Esophagus muscularis mucosa (tissue), 4 donors: Measurements from ENCODE around the gene TMEM174. TPM values are rescaled to one million over a fixed set of nuclear protein-coding genes. Genes with fewer than 3 reads are reported as not detected.

Experiments used
- DNase-seq: peaks from one replicate; pipeline ENCODE4 v3.0.0-alpha.2; 2017; ENCODE audit errors: extremely low spot score
- H3K27ac ChIP-seq, 4 donors: fragments of 200-600 bp; sonication (generic); replicated peaks in 1 of 4; 1 replicate in 3 of 4; 2 replicates in 1 of 4; pipeline ENCODE4 v1.5.1; 2016 to 2019; ENCODE audit warnings: mild to moderate bottlenecking in 1 of 4
- H3K27me3 ChIP-seq, 4 donors: fragments of 200-600 bp; sonication (generic); one replicate each; pipeline versions ENCODE4 v1.5.1 to v1.6.0; 2016 to 2019
- H3K36me3 ChIP-seq, 4 donors: fragments of 200-600 bp; sonication (generic); one replicate each; pipeline ENCODE4 v1.5.1; 2016 to 2019
- H3K4me1 ChIP-seq, 4 donors: fragments of 200-600 bp; sonication (generic); one replicate each; pipeline ENCODE4 v1.5.1; 2016 to 2019
- H3K4me3 ChIP-seq, 4 donors: fragments of 200-600 bp; sonication (generic); 1 replicate in 2 of 4; 2 replicates in 2 of 4; pipeline ENCODE4 v1.5.1; 2016 to 2019; ENCODE audit warnings: mild to moderate bottlenecking in 4 of 4, moderate library complexity in 1 of 4
- H3K9me3 ChIP-seq, 4 donors: fragments of 200-600 bp; sonication (generic); 1 replicate in 3 of 4; 2 replicates in 1 of 4; pipeline ENCODE4 v1.5.1; 2016 to 2019
- EP300 ChIP-seq: sonication (generic); formaldehyde crosslinking; IDR thresholded peaks from one replicate; pipeline ENCODE4 v1.6.1; 2017; ENCODE audit warnings: antibody characterized with exemption
- POLR2A ChIP-seq: fragments of 450-650 bp; IDR thresholded peaks from one replicate; pipeline ENCODE4 v1.6.1; 2017; ENCODE audit warnings: antibody characterized with exemption, moderate library complexity, mild to moderate bottlenecking, low read depth
- POLR2AphosphoS5 ChIP-seq, 2 donors: sonication (generic); formaldehyde crosslinking; IDR thresholded peaks; one replicate each; pipeline ENCODE4 v1.6.1; 2017; ENCODE audit warnings: antibody characterized with exemption in 2 of 2
- WGBS: methylation state at CpG from one replicate; pipeline ENCODE4 v1.1.5; 2018; 5-methylcytosine and 5-hydroxymethylcytosine counted together
- intact Hi-C: fragments of 100-400 bp; cut with DNase I; formaldehyde crosslinking; loops from one replicate; pipeline ENCODE4 v1.15.1; 2023
- total RNA-seq, 4 donors: library from RNA; depleted of rRNA; stranded (reverse); fragments of >200 nt; gene quantifications; one replicate each; pipeline versions ENCODE4 v1.1.0 to v1.2.1, GENCODE V29; 2016
- TF ChIP-seq, protein P1 (sequence below), 3 experiments: fragments of 200-600 bp in 2 of 3; fragments of 450-650 bp in 1 of 3; sonication (generic) in 2 of 3; IDR thresholded peaks; one replicate each; pipeline ENCODE4 v1.5.1; 2017 to 2019; ENCODE audit warnings: antibody characterized with exemption in 3 of 3, mild to moderate bottlenecking in 2 of 3, moderate library complexity in 1 of 3

Gene TMEM174
- total RNA-seq, 4 donors from 2014 or later, result not detected

DNA sequence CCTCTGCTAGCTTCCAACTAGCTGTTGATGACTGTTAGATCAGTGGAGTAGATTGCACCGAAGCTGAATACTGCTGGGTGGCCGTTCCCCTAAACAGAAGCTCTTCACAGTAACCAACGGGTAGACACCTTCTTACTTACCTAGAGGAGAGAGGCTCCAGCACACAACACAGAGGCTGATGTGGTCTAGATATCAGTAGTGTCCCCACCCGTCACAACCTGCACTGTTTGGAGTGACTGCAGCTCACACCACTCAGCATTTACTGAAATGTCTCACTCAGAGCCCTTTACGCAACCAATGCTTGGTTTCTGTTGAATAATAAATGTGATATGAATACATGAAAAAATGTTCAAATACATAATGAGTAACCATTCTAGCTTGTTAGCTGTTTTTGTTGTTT is 5.3 kb downstream of the TMEM174 start:
- TF ChIP-seq POLR2A (no peak), POLR2AphosphoS5 (IDR thresholded peaks at IDR 0.05) (no peak), EP300 (no peak)
- TF ChIP-seq, protein P1, sequence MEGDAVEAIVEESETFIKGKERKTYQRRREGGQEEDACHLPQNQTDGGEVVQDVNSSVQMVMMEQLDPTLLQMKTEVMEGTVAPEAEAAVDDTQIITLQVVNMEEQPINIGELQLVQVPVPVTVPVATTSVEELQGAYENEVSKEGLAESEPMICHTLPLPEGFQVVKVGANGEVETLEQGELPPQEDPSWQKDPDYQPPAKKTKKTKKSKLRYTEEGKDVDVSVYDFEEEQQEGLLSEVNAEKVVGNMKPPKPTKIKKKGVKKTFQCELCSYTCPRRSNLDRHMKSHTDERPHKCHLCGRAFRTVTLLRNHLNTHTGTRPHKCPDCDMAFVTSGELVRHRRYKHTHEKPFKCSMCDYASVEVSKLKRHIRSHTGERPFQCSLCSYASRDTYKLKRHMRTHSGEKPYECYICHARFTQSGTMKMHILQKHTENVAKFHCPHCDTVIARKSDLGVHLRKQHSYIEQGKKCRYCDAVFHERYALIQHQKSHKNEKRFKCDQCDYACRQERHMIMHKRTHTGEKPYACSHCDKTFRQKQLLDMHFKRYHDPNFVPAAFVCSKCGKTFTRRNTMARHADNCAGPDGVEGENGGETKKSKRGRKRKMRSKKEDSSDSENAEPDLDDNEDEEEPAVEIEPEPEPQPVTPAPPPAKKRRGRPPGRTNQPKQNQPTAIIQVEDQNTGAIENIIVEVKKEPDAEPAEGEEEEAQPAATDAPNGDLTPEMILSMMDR (IDR thresholded peaks at IDR 0.05), result no peak

GRCh38 chr5:73179730-73180129 is 6.7 kb downstream of the TMEM174 start:
- Histone ChIP-seq H3K4me3 (no peak overlapping the region), H3K4me1 (no peaks in the 10 kb centered on the region), H3K27me3 (peaks cover 0 to 14% (median 0%) of the 10 kb centered on the region in 4 donors), H3K9me3 (peaks cover 0 to 9% (median 6%) of the 10 kb centered on the region in 4 donors), H3K36me3 (no peaks in the 10 kb centered on the region), H3K27ac (no peak overlapping the region)
- TF ChIP-seq, protein P1 (IDR thresholded peaks at IDR 0.05), result no peak
- TF ChIP-seq POLR2AphosphoS5 (IDR thresholded peaks at IDR 0.05), result no peak
- no peak for TF ChIP-seq EP300
- no peak for TF ChIP-seq POLR2A
- WGBS, result 68% methylated on average over 3 of the region's 3 CpGs
- no peak for DNase-seq
- intact Hi-C loops, result no loop called here

More for the DNA sequence above, 5.3 kb downstream of the TMEM174 start:
- DNase-seq, result no peak
- intact Hi-C loops, result no loop called here
- Histone ChIP-seq H3K4me1 (no peaks in the 10 kb centered on the region), H3K9me3 (no peaks in the 10 kb centered on the region), H3K27ac (no peak overlapping the region), H3K27me3 (peaks cover 0 to 13% (median 0%) of the 10 kb centered on the region in 4 donors), H3K4me3 (no peak overlapping the region), H3K36me3 (no peaks in the 10 kb centered on the region)
- 93% methylated on average over 5 of the region's 5 CpGs for WGBS

GRCh38 chr5:73180566-73180965 is 7.6 kb downstream of the TMEM174 start:
- Histone ChIP-seq H3K27me3 (peaks cover 0 to 12% (median 0%) of the 10 kb centered on the region in 4 donors), H3K36me3 (no peaks in the 10 kb centered on the region), H3K4me1 (no peaks in the 10 kb centered on the region), H3K4me3 (no peak overlapping the region), H3K27ac (no peak overlapping the region), H3K9me3 (peaks cover 0 to 9% (median 6%) of the 10 kb centered on the region in 4 donors)
- intact Hi-C loops, result no loop called here
- no peak for DNase-seq
- TF ChIP-seq, protein P1 (IDR thresholded peaks at IDR 0.05), result no peak
- no peak for TF ChIP-seq POLR2AphosphoS5 (IDR thresholded peaks at IDR 0.05)
- no peak for TF ChIP-seq POLR2A
- TF ChIP-seq EP300, result no peak

DNA sequence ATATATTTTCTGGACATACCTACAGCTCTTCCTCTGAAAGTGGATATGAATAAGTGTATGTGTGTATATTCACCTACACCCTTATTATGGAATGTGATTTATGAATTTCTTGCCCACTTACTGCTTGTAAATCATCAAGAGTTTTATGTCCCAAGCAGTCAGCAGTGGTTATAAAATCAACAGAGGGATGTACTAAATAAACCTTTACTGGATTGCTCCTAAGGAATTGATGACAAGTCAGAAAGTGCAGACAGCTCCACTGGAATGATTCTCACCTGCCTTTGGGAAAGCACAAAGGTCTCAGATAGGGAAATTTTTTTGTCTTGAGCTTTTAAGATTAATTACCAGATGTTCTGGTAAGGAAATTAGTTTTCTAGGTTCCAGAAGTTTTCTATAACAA is 9.3 kb downstream of the TMEM174 start:
- no peak for DNase-seq
- intact Hi-C loops, result no loop called here

More for the DNA sequence above, 9.3 kb downstream of the TMEM174 start:
- peaks cover 0 to 12% (median 0%) of the 10 kb centered on the region in 4 donors for H3K27me3 ChIP-seq
- no peak overlapping the region for H3K4me3 ChIP-seq
- no peak overlapping the region for H3K27ac ChIP-seq
- H3K4me1 ChIP-seq, result no peaks in the 10 kb centered on the region
- TF ChIP-seq, protein P1 (IDR thresholded peaks at IDR 0.05), result no peak
- TF ChIP-seq POLR2AphosphoS5 (IDR thresholded peaks at IDR 0.05), result no peak
- TF ChIP-seq EP300, result no peak
- TF ChIP-seq POLR2A, result no peak
- no peaks in the 10 kb centered on the region for H3K36me3 ChIP-seq
- H3K9me3 ChIP-seq, result peaks cover 0 to 9% (median 6%) of the 10 kb centered on the region in 4 donors
